Liver (tissue), 9 donors: ENCODE data around the gene ATAD1. TPM values are rescaled to one million over a fixed set of nuclear protein-coding genes. Genes with fewer than 3 reads are reported as not detected.
"Not testable (repeated sequence)": the region's sequence is repeated elsewhere in the genome, so short reads cannot be mapped to it uniquely, and the experiment has no call there.

ENCODE experiments used
- DNase-seq: peaks from one replicate; pipeline ENCODE4 v3.0.0-alpha.2; 2017; ENCODE audit warnings: low spot score
- H3K27ac ChIP-seq, 2 donors: one replicate each; pipeline ENCODE4 v1.7.0; 2013; ENCODE audit warnings: inconsistent platforms in 2 of 2, low read length in 2 of 2, control low read depth in 1 of 2, low read depth in 1 of 2, mild to moderate bottlenecking in 1 of 2
- H3K27me3 ChIP-seq, 4 donors: one replicate each; pipeline versions ENCODE4 v1.6.1 to v1.7.0; 2013; ENCODE audit warnings: low read length in 3 of 4, inconsistent platforms in 1 of 4, mild to moderate bottlenecking in 1 of 4, moderate library complexity in 1 of 4; ENCODE audit not compliant: control insufficient read depth in 4 of 4, insufficient read depth in 4 of 4
- H3K36me3 ChIP-seq, 4 donors: one replicate each; pipeline versions ENCODE4 v1.6.1 to v1.7.0; 2013; ENCODE audit warnings: low read length in 3 of 4, mild to moderate bottlenecking in 3 of 4, low read depth in 1 of 4, moderate library complexity in 1 of 4; ENCODE audit not compliant: control insufficient read depth in 4 of 4, insufficient read depth in 3 of 4
- H3K4me1 ChIP-seq, 4 donors: one replicate each; pipeline versions ENCODE4 v1.6.1 to v1.7.0; 2013; ENCODE audit warnings: low read length in 3 of 4, mild to moderate bottlenecking in 3 of 4, moderate library complexity in 1 of 4; ENCODE audit not compliant: control insufficient read depth in 4 of 4, insufficient read depth in 4 of 4
- H3K4me3 ChIP-seq, 3 donors: one replicate each; pipeline versions ENCODE4 v1.6.1 to v1.7.0; 2013; ENCODE audit warnings: low read length in 3 of 3, control low read depth in 1 of 3, low read depth in 1 of 3, mild to moderate bottlenecking in 1 of 3
- H3K9ac ChIP-seq, 2 donors: one replicate each; pipeline ENCODE4 v1.7.0; 2013; ENCODE audit warnings: low read length in 2 of 2, mild to moderate bottlenecking in 2 of 2, moderate library complexity in 2 of 2, control low read depth in 1 of 2, low read depth in 1 of 2
- H3K9me3 ChIP-seq, 4 donors: one replicate each; pipeline versions ENCODE4 v1.6.1 to v1.7.0; 2013; ENCODE audit warnings: low read length in 3 of 4; ENCODE audit not compliant: control insufficient read depth in 4 of 4
- CTCF ChIP-seq: fragments of 150-350 bp; IDR thresholded peaks from 2 replicates; pipeline ENCODE4 v1.5.1; 2017; ENCODE audit warnings: improper control_type of control experiment, low read depth, low read length; ENCODE audit not compliant: missing input control
- FOXA1 ChIP-seq: IDR thresholded peaks from 2 replicates; pipeline ENCODE4 v1.6.1; 2016; ENCODE audit warnings: antibody characterized with exemption
- FOXA2 ChIP-seq: IDR thresholded peaks from 2 replicates; pipeline ENCODE4 v1.6.1; 2016; ENCODE audit warnings: antibody characterized with exemption
- GABPA ChIP-seq, 2 donors: IDR thresholded peaks in 1 of 2; conservative IDR thresholded peaks in 1 of 2; 2 replicates each; pipeline ENCODE4 v1.6.1; 2016; ENCODE audit warnings: antibody characterized with exemption in 2 of 2, mild to moderate bottlenecking in 1 of 2, moderate library complexity in 1 of 2
- HNF4A ChIP-seq, 2 donors: conservative IDR thresholded peaks; 2 replicates each; pipeline ENCODE4 v1.6.1; 2016; ENCODE audit warnings: antibody characterized with exemption in 2 of 2, mild to moderate bottlenecking in 2 of 2
- JUND ChIP-seq, 2 donors: IDR thresholded peaks; 2 replicates each; pipeline ENCODE4 v1.6.1; 2016; ENCODE audit warnings: antibody characterized with exemption in 2 of 2
- NR2F2 ChIP-seq: IDR thresholded peaks from 2 replicates; pipeline ENCODE4 v1.6.1; 2016; ENCODE audit warnings: antibody characterized with exemption
- RAD21 ChIP-seq, 2 donors: IDR thresholded peaks; 2 replicates each; pipeline ENCODE4 v1.6.1; 2016; ENCODE audit warnings: antibody characterized with exemption in 2 of 2, mild to moderate bottlenecking in 2 of 2
- REST ChIP-seq: IDR thresholded peaks from 2 replicates; pipeline ENCODE4 v1.6.1; 2016; ENCODE audit warnings: antibody characterized with exemption, mild to moderate bottlenecking
- RXRA ChIP-seq, 2 donors: IDR thresholded peaks; 2 replicates each; pipeline ENCODE4 v1.6.1; 2017 to 2018; ENCODE audit warnings: antibody characterized with exemption in 2 of 2, mild to moderate bottlenecking in 1 of 2
- SP1 ChIP-seq: IDR thresholded peaks from 2 replicates; pipeline ENCODE4 v1.6.1; 2018; ENCODE audit warnings: antibody characterized with exemption, mild to moderate bottlenecking
- TAF1 ChIP-seq: conservative IDR thresholded peaks from 2 replicates; pipeline ENCODE4 v1.6.1; 2016; ENCODE audit warnings: antibody characterized with exemption, mild to moderate bottlenecking
- YY1 ChIP-seq: IDR thresholded peaks from 2 replicates; pipeline ENCODE4 v1.6.1; 2016; ENCODE audit warnings: antibody characterized with exemption, mild to moderate bottlenecking
- WGBS: extraction: QIAGEN DNeasy Blood & Tissue Kit; methylation state at CpG from one replicate; pipeline ENCODE4 v1.1.7; 2013; 5-methylcytosine and 5-hydroxymethylcytosine counted together
- polyA plus RNA-seq, 2 donors: library from polyadenylated mRNA; stranded (reverse) in 1 of 2; unstranded in 1 of 2; fragments of 200-250 nt in 1 of 2; fragments of >200 nt in 1 of 2; fragmentation: Nextera tagmentation in 1 of 2; extraction: Ambion mirVana in 1 of 2; gene quantifications; one replicate each; pipeline versions ENCODE4 v1.2.1 to v1.2.3, GENCODE V29; 2013 to 2015
- total RNA-seq, 2 donors: library from RNA; depleted of rRNA; stranded (reverse); fragments of >200 nt; gene quantifications; one replicate each; pipeline ENCODE4 v1.2.3, GENCODE V29; 2014
- donor health status: healthy.
- donor health status: healthy.
- donor health status: healthy.
- donor health status: healthy.
- donor health status: healthy.

Gene ATAD1
- total and polyA plus RNA-seq, 4 donors = 12.6 to 33.4 (median 13.1) TPM

- TF ChIP-seq GABPA (IDR thresholded peaks at IDR 0.05 in 1 of 2, conservative IDR thresholded peaks at IDR 0.05 in 1 of 2) (no peak), NR2F2 (no peak), YY1 (peak; percentile 88), TAF1 (no peak), JUND (IDR thresholded peaks at IDR 0.05) (peak; percentile 94 to 96)
These were observed 77.8 kb downstream of the ATAD1 start (continued) for GRCh38 chr10:87740254-87740655.

GRCh38 chr10:87739703-87740102 is 78.3 kb downstream of the ATAD1 start:
- Histone ChIP-seq H3K9me3 (no peaks in the 10 kb centered on the region), H3K4me3 (no peak overlapping the region), H3K27ac (peak overlapping the region; percentile 57 to 71), H3K9ac (no peak overlapping the region), H3K4me1 (peaks cover 0 to 13% (median 1%) of the 10 kb centered on the region in 4 donors), H3K36me3 (peaks cover 2 to 15% (median 9%) of the 10 kb centered on the region in 4 donors), H3K27me3 (no peaks in the 10 kb centered on the region)
- no peak for DNase-seq
- WGBS = 92% methylated on average over 4 of the region's 4 CpGs
- TF ChIP-seq HNF4A (conservative IDR thresholded peaks at IDR 0.05) = no peak
- no peak for TF ChIP-seq TAF1
- TF ChIP-seq SP1 = no peak
- TF ChIP-seq RXRA (IDR thresholded peaks at IDR 0.05) = no peak
- TF ChIP-seq NR2F2 = no peak
- no peak for TF ChIP-seq RAD21 (IDR thresholded peaks at IDR 0.05)
- TF ChIP-seq REST = no peak
- no peak for TF ChIP-seq FOXA2
- TF ChIP-seq YY1 = no peak

- DNase-seq, H3K36me3 ChIP-seq, H3K27me3 ChIP-seq, H3K27ac ChIP-seq, H3K4me3 ChIP-seq, H3K9ac ChIP-seq, H3K9me3 ChIP-seq: not testable (repeated sequence)
- 94% methylated on average over 1 of the region's 1 CpG for WGBS
- TF ChIP-seq HNF4A (conservative IDR thresholded peaks at IDR 0.05) = peak; percentile 21 to 26
- H3K4me1 ChIP-seq = peaks cover 0 to 15% (median 1%) of the 10 kb centered on the region in 4 donors
These were observed 79.8 kb downstream of the ATAD1 start for GRCh38 chr10:87738253-87738652.

GRCh38 chr10:87734987-87735827 is 82.8 kb downstream of the ATAD1 start:
- Histone ChIP-seq H3K4me3 (no peak overlapping the region), H3K27me3 (no peaks in the 10 kb centered on the region), H3K27ac (peak overlapping the region in 1 of 2 donors; percentile 28), H3K4me1 (peaks cover 0 to 11% (median 0%) of the 10 kb centered on the region in 4 donors), H3K9me3 (no peaks in the 10 kb centered on the region), H3K36me3 (peaks cover 0 to 14% (median 2%) of the 10 kb centered on the region in 4 donors), H3K9ac (no peak overlapping the region)
- DNase-seq = no peak
- TF ChIP-seq FOXA2 = no peak
- TF ChIP-seq RAD21 (IDR thresholded peaks at IDR 0.05) = peak; percentile 93 to 94
- peak; percentile 36 for TF ChIP-seq FOXA1
- no peak for TF ChIP-seq YY1
- peak; percentile 76 for TF ChIP-seq CTCF
- WGBS = 50% methylated on average over 7 of the region's 7 CpGs
